GM12864 (cell line): ENCODE results near the gene GNG8.

Source experiments
- DNase-seq: peaks from one replicate; pipeline ENCODE4 v3.0.0-alpha.2; 2011; ENCODE audit warnings: low read depth
- H3K4me3 ChIP-seq: 2 replicates; pipeline ENCODE4 v1.5.1; 2011; ENCODE audit warnings: mild to moderate bottlenecking, low read depth, low read length, control low read depth
- CTCF ChIP-seq: IDR thresholded peaks from 2 replicates; pipeline ENCODE4 v1.5.1; 2011; ENCODE audit warnings: low read depth, mild to moderate bottlenecking, moderate library complexity, low read length, control low read depth, inconsistent platforms; ENCODE audit errors: missing control alignments

GNG8 gene

GRCh38 chr19:46665072-46665471, 29.1 kb upstream of the GNG8 start:
- DNase-seq: no peak
- no peak for TF ChIP-seq CTCF
- H3K4me3 ChIP-seq: no peak overlapping the region

- DNase-seq: no peak
- peak; percentile 93 for TF ChIP-seq CTCF
- H3K4me3 ChIP-seq: peak overlapping the region; percentile 36
Observed at GRCh38 chr19:46661735-46662592, 26.0 kb upstream of the GNG8 start.

- peak; percentile 98 for DNase-seq
- no peak for TF ChIP-seq CTCF
- H3K4me3 ChIP-seq: peak within 1 kb of the TSS; percentile 45
Observed at GRCh38 chr19:46661020-46661731, 25.2 kb upstream of the GNG8 start, which contains the start of gene DACT3. TSS of gene DACT3 (minus strand) at chr19:46661182. CDS start at chr19:46661064, 118 bp downstream.

- no peak for DNase-seq
- peak overlapping the region; percentile 45 for H3K4me3 ChIP-seq
- no peak for TF ChIP-seq CTCF
Observed at GRCh38 chr19:46660551-46661019, 24.6 kb upstream of the GNG8 start.

GRCh38 chr19:46660008-46660517, 24.1 kb upstream of the GNG8 start:
- no peak for DNase-seq
- no peak overlapping the region; the same call in 1 of the 2 replicates for H3K4me3 ChIP-seq
- TF ChIP-seq CTCF: no peak

- no peak for DNase-seq
- no peak for TF ChIP-seq CTCF
- no peak overlapping the region for H3K4me3 ChIP-seq
Observed at GRCh38 chr19:46659151-46660007, 23.4 kb upstream of the GNG8 start.
